Trophoblast cell (in vitro differentiated cells and primary cell): Measurements from ENCODE around the gene CCND3.

ENCODE experiments used
- DNase-seq, 2 donors: peaks; one replicate each; pipeline ENCODE4 v3.0.0-alpha.2; 2016
- H2AFZ ChIP-seq: 2 replicates; pipeline ENCODE4 v1.6.1; 2013; ENCODE audit warnings: low read length, moderate library complexity, mild to moderate bottlenecking; ENCODE audit not compliant: insufficient read depth, poor library complexity
- H2AK5ac ChIP-seq: 2 replicates; pipeline ENCODE4 v1.6.1; 2013; ENCODE audit warnings: mild to moderate bottlenecking, low read length
- H2BK120ac ChIP-seq: 2 replicates; pipeline ENCODE4 v1.6.1; 2013; ENCODE audit warnings: low read length, mild to moderate bottlenecking, moderate library complexity; ENCODE audit not compliant: insufficient read depth, poor library complexity
- H2BK12ac ChIP-seq: 2 replicates; pipeline ENCODE4 v1.6.1; 2013; ENCODE audit warnings: mild to moderate bottlenecking, low read length, moderate library complexity
- H2BK5ac ChIP-seq: 2 replicates; pipeline ENCODE4 v1.6.1; 2013; ENCODE audit warnings: low read length, low read depth, moderate library complexity, mild to moderate bottlenecking; ENCODE audit not compliant: poor library complexity
- H3K14ac ChIP-seq: 2 replicates; pipeline ENCODE4 v1.6.1; 2013; ENCODE audit warnings: mild to moderate bottlenecking, low read length
- H3K18ac ChIP-seq: 2 replicates; pipeline ENCODE4 v1.6.1; 2013; ENCODE audit warnings: mild to moderate bottlenecking, low read length
- H3K23ac ChIP-seq: 2 replicates; pipeline ENCODE4 v1.6.1; 2013; ENCODE audit warnings: low read length
- H3K27ac ChIP-seq: 2 replicates; pipeline ENCODE4 v1.5.1; 2013; ENCODE audit warnings: low read depth, mild to moderate bottlenecking, inconsistent platforms, low read length, moderate library complexity
- H3K27me3 ChIP-seq: 2 replicates; pipeline ENCODE4 v1.6.1; 2013; ENCODE audit warnings: inconsistent platforms, mild to moderate bottlenecking, low read length, moderate library complexity; ENCODE audit not compliant: insufficient read depth
- H3K36me3 ChIP-seq, 2 experiments: 1 replicate in 1 of 2; 2 replicates in 1 of 2; pipeline ENCODE4 v1.6.1; 2013; ENCODE audit warnings: low read length in 2 of 2, mild to moderate bottlenecking in 2 of 2, moderate library complexity in 1 of 2; ENCODE audit not compliant: insufficient read depth in 2 of 2, control insufficient read depth in 1 of 2
- H3K4ac ChIP-seq: 2 replicates; pipeline ENCODE4 v1.6.1; 2013; ENCODE audit warnings: low read depth, mild to moderate bottlenecking, low read length, moderate library complexity
- H3K4me1 ChIP-seq, 2 experiments: 1 replicate in 1 of 2; 2 replicates in 1 of 2; pipeline ENCODE4 v1.6.1; 2013; ENCODE audit warnings: low read length in 2 of 2, mild to moderate bottlenecking in 2 of 2, moderate library complexity in 1 of 2; ENCODE audit not compliant: insufficient read depth in 2 of 2, control insufficient read depth in 1 of 2
- H3K4me2 ChIP-seq: 2 replicates; pipeline ENCODE4 v1.6.1; 2013; ENCODE audit warnings: inconsistent platforms, mild to moderate bottlenecking, low read length, moderate library complexity
- H3K4me3 ChIP-seq: 2 replicates; pipeline ENCODE4 v1.5.1; 2013; ENCODE audit warnings: mild to moderate bottlenecking, low read depth, low read length, inconsistent platforms
- H3K79me1 ChIP-seq: one replicate; pipeline ENCODE4 v1.6.1; 2013; ENCODE audit warnings: low read length
- H3K79me2 ChIP-seq: 2 replicates; pipeline ENCODE4 v1.6.1; 2013; ENCODE audit warnings: low read length, mild to moderate bottlenecking; ENCODE audit not compliant: control insufficient read depth, insufficient read depth, poor library complexity
- H3K9ac ChIP-seq: 2 replicates; pipeline ENCODE4 v1.6.1; 2013; ENCODE audit warnings: mild to moderate bottlenecking, low read length
- H3K9me3 ChIP-seq: 2 replicates; pipeline ENCODE4 v1.6.1; 2013; ENCODE audit warnings: low read depth, mild to moderate bottlenecking, control low read depth, inconsistent platforms, low read length; ENCODE audit not compliant: insufficient read depth
- H4K12ac ChIP-seq: 2 replicates; pipeline ENCODE4 v1.6.1; 2013; ENCODE audit warnings: low read depth, mild to moderate bottlenecking, low read length, moderate library complexity
- H4K8ac ChIP-seq: 2 replicates; pipeline ENCODE4 v1.6.1; 2013; ENCODE audit warnings: low read depth, mild to moderate bottlenecking, low read length, moderate library complexity
- H4K91ac ChIP-seq: one replicate; pipeline ENCODE4 v1.6.1; 2013; ENCODE audit warnings: low read depth, mild to moderate bottlenecking, low read length, moderate library complexity
- WGBS: extraction: QIAGEN DNeasy Blood & Tissue Kit; methylation state at CpG from one replicate; pipeline ENCODE4 v1.1.7; 2013; ENCODE audit warnings: missing lambda C conversion rate; ENCODE audit not compliant: insufficient read length, insufficient coverage; ENCODE audit errors: extremely low coverage; 5-methylcytosine and 5-hydroxymethylcytosine counted together

Gene CCND3

GRCh38 chr6:41937472-41937860 is 4.1 kb downstream of the CCND3 start:
- no CpG with 5 or more reads among the region's 2 CpGs for WGBS

GRCh38 chr6:41936073-41936837 is 5.4 kb downstream of the CCND3 start:
- DNase-seq = peak; percentile 68 to 87
- Histone ChIP-seq H3K4me2 (no peak overlapping the region), H2AFZ (no peak overlapping the region), H3K27me3 (no peaks in the 10 kb centered on the region), H2BK12ac (no peak overlapping the region), H3K27ac (no peak overlapping the region), H3K79me2 (peaks cover 12% of the 10 kb centered on the region), H3K4me3 (no peak overlapping the region), H3K4ac (no peak overlapping the region), H3K14ac (no peak overlapping the region), H3K79me1 (peaks cover 8% of the 10 kb centered on the region), H3K9ac (no peak overlapping the region), H3K18ac (no peak overlapping the region), H4K91ac (no peak overlapping the region), H3K36me3 (peaks cover 37 to 55% of the 10 kb centered on the region in 2 experiments), H4K8ac (no peak overlapping the region), H2AK5ac (no peak overlapping the region), H3K9me3 (no peaks in the 10 kb centered on the region), H2BK120ac (no peak overlapping the region), H3K4me1 (peaks cover 23 to 33% of the 10 kb centered on the region in 2 experiments), H3K23ac (no peak overlapping the region), H2BK5ac (no peak overlapping the region), H4K12ac (no peak overlapping the region)
- WGBS = no CpG with 5 or more reads among the region's 10 CpGs

More at GRCh38 chr6:41937472-41937860, 4.1 kb downstream of the CCND3 start:
- no peak overlapping the region for H3K4ac ChIP-seq
- peaks cover 27 to 36% of the 10 kb centered on the region in 2 experiments for H3K4me1 ChIP-seq
- no peak overlapping the region for H2AK5ac ChIP-seq
- no peak overlapping the region for H4K8ac ChIP-seq
- H3K9ac ChIP-seq = no peak overlapping the region
- H2AFZ ChIP-seq = no peak overlapping the region
- no peaks in the 10 kb centered on the region for H3K9me3 ChIP-seq
- no peaks in the 10 kb centered on the region for H3K27me3 ChIP-seq
- no peak overlapping the region for H2BK120ac ChIP-seq
- no peak overlapping the region for H3K4me3 ChIP-seq
- H2BK5ac ChIP-seq = no peak overlapping the region
- no peak overlapping the region for H3K4me2 ChIP-seq
- no peak overlapping the region for H4K91ac ChIP-seq
- H3K79me1 ChIP-seq = peaks cover 16% of the 10 kb centered on the region
- no peak overlapping the region for H3K18ac ChIP-seq
- no peak overlapping the region for H4K12ac ChIP-seq
- H2BK12ac ChIP-seq = no peak overlapping the region
- peaks cover 29 to 44% of the 10 kb centered on the region in 2 experiments for H3K36me3 ChIP-seq
- H3K23ac ChIP-seq = no peak overlapping the region
- DNase-seq = no peak
- H3K14ac ChIP-seq = no peak overlapping the region
- H3K79me2 ChIP-seq = peaks cover 15% of the 10 kb centered on the region
- no peak overlapping the region for H3K27ac ChIP-seq

- no peak overlapping the region for H2AFZ ChIP-seq
- no peak overlapping the region for H3K4me3 ChIP-seq
- no peak overlapping the region for H4K8ac ChIP-seq
- no peak overlapping the region for H3K4ac ChIP-seq
- no peak for DNase-seq
- WGBS = no CpG with 5 or more reads among the region's 8 CpGs
- H4K91ac ChIP-seq = no peak overlapping the region
- H2BK12ac ChIP-seq = no peak overlapping the region
- H3K9me3 ChIP-seq = no peaks in the 10 kb centered on the region
- peaks cover 23 to 33% of the 10 kb centered on the region in 2 experiments for H3K4me1 ChIP-seq
- H3K79me1 ChIP-seq = peaks cover 3% of the 10 kb centered on the region
- H2AK5ac ChIP-seq = peak overlapping the region; percentile 35
- H3K9ac ChIP-seq = no peak overlapping the region
- H3K27me3 ChIP-seq = no peaks in the 10 kb centered on the region
- H3K18ac ChIP-seq = no peak overlapping the region
- peaks cover 7% of the 10 kb centered on the region for H3K79me2 ChIP-seq
- H2BK5ac ChIP-seq = no peak overlapping the region
- no peak overlapping the region for H3K14ac ChIP-seq
- no peak overlapping the region for H3K27ac ChIP-seq
- H4K12ac ChIP-seq = no peak overlapping the region
- H3K23ac ChIP-seq = no peak overlapping the region
- no peak overlapping the region for H3K4me2 ChIP-seq
- no peak overlapping the region for H2BK120ac ChIP-seq
- H3K36me3 ChIP-seq = peaks cover 43 to 61% of the 10 kb centered on the region in 2 experiments
Measured at GRCh38 chr6:41935685-41936072, 5.9 kb downstream of the CCND3 start.

DNA sequence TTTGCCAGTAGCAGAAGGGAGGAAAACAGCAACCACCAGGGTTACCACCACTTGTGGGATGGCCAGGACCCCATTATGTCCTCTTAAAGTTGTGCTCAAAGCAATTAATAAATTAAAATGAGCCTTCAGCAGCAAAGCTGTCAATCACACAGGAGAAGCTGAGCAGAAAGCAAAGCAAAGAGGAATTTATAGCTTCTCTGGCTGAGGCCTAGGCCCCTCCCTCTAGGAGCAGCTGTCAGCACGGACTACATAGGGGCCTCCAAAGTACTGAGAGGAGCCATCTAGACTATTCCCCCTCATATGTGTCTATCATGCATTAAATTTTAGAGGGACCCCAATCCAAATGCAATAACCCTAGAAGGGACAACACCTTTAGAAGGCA is 6.4 kb downstream of the CCND3 start:
- Histone ChIP-seq H4K12ac (no peak overlapping the region), H3K27me3 (no peaks in the 10 kb centered on the region), H3K79me2 (peaks cover 4% of the 10 kb centered on the region), H2BK120ac (no peak overlapping the region), H3K4ac (no peak overlapping the region), H3K18ac (no peak overlapping the region), H2AK5ac (no peak overlapping the region), H3K79me1 (peaks cover 2% of the 10 kb centered on the region), H3K27ac (no peak overlapping the region), H3K9me3 (no peaks in the 10 kb centered on the region), H3K23ac (no peak overlapping the region), H3K4me1 (peaks cover 19 to 30% of the 10 kb centered on the region in 2 experiments), H3K4me3 (no peak overlapping the region), H2BK12ac (no peak overlapping the region), H3K9ac (no peak overlapping the region), H4K91ac (no peak overlapping the region), H2BK5ac (no peak overlapping the region), H3K14ac (no peak overlapping the region), H2AFZ (no peak overlapping the region), H3K4me2 (no peak overlapping the region), H3K36me3 (peaks cover 46 to 66% of the 10 kb centered on the region in 2 experiments), H4K8ac (no peak overlapping the region)
- whole genome bisulfite sequencing = no CpG with 5 or more reads among the region's 1 CpG
- DNase-seq = no peak
